Measurements from ENCODE around the gene TNS2.

The TNS2 gene

GRCh38 chr12:53054112-53054878 is 4.4 kb downstream of the TNS2 start:
- peak; percentile 89 for DNase-seq (ENCODE audit: low read depth)
- no peak for TF ChIP-seq CTCF (IDR thresholded peaks at IDR 0.05; ENCODE audit: control insufficient read depth, extremely low read depth, insufficient read depth)
- peak overlapping the region; percentile 69 for H3K4me3 ChIP-seq (ENCODE audit: low read depth, low read length)

- no peak overlapping the region for H3K4me3 ChIP-seq (ENCODE audit: low read depth, low read length)
- no peak for DNase-seq (ENCODE audit: low read depth)
- no peak for TF ChIP-seq CTCF (IDR thresholded peaks at IDR 0.05; ENCODE audit: control insufficient read depth, extremely low read depth, insufficient read depth)
These were observed 5.8 kb downstream of the TNS2 start for GRCh38 chr12:53055471-53056266.

- no peak for TF ChIP-seq CTCF (IDR thresholded peaks at IDR 0.05; ENCODE audit: control insufficient read depth, extremely low read depth, insufficient read depth)
- no peak for DNase-seq (ENCODE audit: low read depth)
These were observed 6.4 kb downstream of the TNS2 start for GRCh38 chr12:53056296-53056695.

GRCh38 chr12:53056901-53057300 is 7.0 kb downstream of the TNS2 start:
- DNase-seq (ENCODE audit: low read depth) = no peak
- no peak for TF ChIP-seq CTCF (IDR thresholded peaks at IDR 0.05; ENCODE audit: control insufficient read depth, extremely low read depth, insufficient read depth)
- no peak overlapping the region for H3K4me3 ChIP-seq (ENCODE audit: low read depth, low read length)

More at GRCh38 chr12:53056296-53056695, 6.4 kb downstream of the TNS2 start:
- no peak overlapping the region for H3K4me3 ChIP-seq (ENCODE audit: low read depth, low read length)

GRCh38 chr12:53057816-53058500 is 8.1 kb downstream of the TNS2 start:
- H3K4me3 ChIP-seq (ENCODE audit: low read depth, low read length) = no peak overlapping the region
- DNase-seq (ENCODE audit: low read depth) = no peak
- no peak for TF ChIP-seq CTCF (IDR thresholded peaks at IDR 0.05; ENCODE audit: control insufficient read depth, extremely low read depth, insufficient read depth)

GRCh38 chr12:53058674-53059433 is 9.0 kb downstream of the TNS2 start:
- no peak for TF ChIP-seq CTCF (IDR thresholded peaks at IDR 0.05; ENCODE audit: control insufficient read depth, extremely low read depth, insufficient read depth)
- DNase-seq (ENCODE audit: low read depth) = no peak
- no peak overlapping the region for H3K4me3 ChIP-seq (ENCODE audit: low read depth, low read length)
